ENCODE data around the gene SDSL.

SDSL gene

GRCh38 chr12:113449299-113449698 lies 27.1 kb downstream of the SDSL start:
- no peak for DNase-seq (ENCODE audit: low read depth, low spot score)

GRCh38 chr12:113449839-113450238 lies 27.7 kb downstream of the SDSL start:
- DNase-seq (ENCODE audit: low read depth, low spot score) = no peak

- no peak for DNase-seq (ENCODE audit: low read depth, low spot score)
Observed at GRCh38 chr12:113452458-113452857, 30.3 kb downstream of the SDSL start.

- DNase-seq (ENCODE audit: low read depth, low spot score) = no peak
Observed at GRCh38 chr12:113453330-113453729, 31.1 kb downstream of the SDSL start.

- no peak for DNase-seq (ENCODE audit: low read depth, low spot score)
Observed at GRCh38 chr12:113456199-113456598, 34.0 kb downstream of the SDSL start.

GRCh38 chr12:113456761-113457160 lies 34.6 kb downstream of the SDSL start:
- no peak for DNase-seq (ENCODE audit: low read depth, low spot score)

- no peak for DNase-seq (ENCODE audit: low read depth, low spot score)
Observed at GRCh38 chr12:113457185-113457584, 35.0 kb downstream of the SDSL start.

- no peak for DNase-seq (ENCODE audit: low read depth, low spot score)
Observed at GRCh38 chr12:113457710-113458109, 35.5 kb downstream of the SDSL start.

GRCh38 chr12:113459981-113460380 lies 37.8 kb downstream of the SDSL start:
- DNase-seq (ENCODE audit: low read depth, low spot score) = no peak

- no peak for DNase-seq (ENCODE audit: low read depth, low spot score)
Observed at GRCh38 chr12:113461666-113462065, 39.5 kb downstream of the SDSL start.

GRCh38 chr12:113462117-113462774 lies 40.1 kb downstream of the SDSL start:
- DNase-seq (ENCODE audit: low read depth, low spot score) = peak; percentile 28

GRCh38 chr12:113462998-113463745 lies 41.0 kb downstream of the SDSL start:
- DNase-seq (ENCODE audit: low read depth, low spot score) = no peak

GRCh38 chr12:113463746-113464451 lies 41.7 kb downstream of the SDSL start:
- no peak for DNase-seq (ENCODE audit: low read depth, low spot score)

- DNase-seq (ENCODE audit: low read depth, low spot score) = no peak
Observed at GRCh38 chr12:113464452-113464775, 42.2 kb downstream of the SDSL start.

GRCh38 chr12:113464852-113465719 lies 42.9 kb downstream of the SDSL start:
- DNase-seq (ENCODE audit: low read depth, low spot score) = no peak

GRCh38 chr12:113465808-113466453 lies 43.8 kb downstream of the SDSL start:
- DNase-seq (ENCODE audit: low read depth, low spot score) = no peak

GRCh38 chr12:113466454-113467141 lies 44.4 kb downstream of the SDSL start:
- DNase-seq (ENCODE audit: low read depth, low spot score) = no peak

- no peak for DNase-seq (ENCODE audit: low read depth, low spot score)
Observed at GRCh38 chr12:113467142-113467501, 44.9 kb downstream of the SDSL start.

GRCh38 chr12:113467502-113468364 lies 45.6 kb downstream of the SDSL start:
- no peak for DNase-seq (ENCODE audit: low read depth, low spot score)
